WTC11 (cell line): Measurements from ENCODE around the gene PLA2G12B. TPM values are rescaled to one million over a fixed set of nuclear protein-coding genes. Genes with fewer than 3 reads are reported as not detected.

Source experiments
- ATAC-seq: fragments of 200-7000 bp; cut with Tn5 transposase; 2 replicates; pipeline ENCODE4 v1.10.0; 2021; ENCODE audit warnings: mild to moderate bottlenecking, moderate library complexity
- CTCF ChIA-PET: fragments of 300-600 bp; sonication (Branson Sonifier 250); formaldehyde crosslinking; loops from one replicate; lab custom pipeline; 2021; ENCODE audit warnings: antibody characterized with exemption; lab: Charles Lee
- POLR2A ChIA-PET: fragments of 350-600 bp; sonication (Branson Sonifier 250); formaldehyde crosslinking; loops from one replicate; lab custom pipeline; 2021; ENCODE audit warnings: antibody characterized with exemption; lab: Charles Lee
- DNase-seq: peaks from one replicate; pipeline ENCODE4 v3.0.0; 2021; ENCODE audit warnings: low spot score
- H3K27ac Mint-ChIP-seq: 2 replicates; pipeline ENCODE4 v1.8.0; 2021; ENCODE audit warnings: mixed read lengths
- H3K27me3 Mint-ChIP-seq: 2 replicates; pipeline ENCODE4 v1.8.0; 2021; ENCODE audit warnings: low read depth, mild to moderate bottlenecking, moderate library complexity, mixed read lengths
- H3K36me3 Mint-ChIP-seq: 2 replicates; pipeline ENCODE4 v1.8.0; 2021; ENCODE audit warnings: mixed read lengths
- H3K4me1 Mint-ChIP-seq: 2 replicates; pipeline ENCODE4 v1.8.0; 2022; ENCODE audit warnings: mixed read lengths
- H3K4me3 Mint-ChIP-seq: 2 replicates; pipeline ENCODE4 v1.8.0; 2021; ENCODE audit warnings: mild to moderate bottlenecking, moderate library complexity, mixed read lengths
- H3K9me3 Mint-ChIP-seq: 2 replicates; pipeline ENCODE4 v1.8.0; 2021; ENCODE audit warnings: mixed read lengths
- ATF1 ChIP-seq: sonication (generic); formaldehyde crosslinking; IDR thresholded peaks from 2 replicates; pipeline ENCODE4 v1.8.1; 2023; ENCODE audit warnings: mild to moderate bottlenecking, moderate library complexity, missing genetic modification reagents
- CREB1 ChIP-seq: sonication (generic); formaldehyde crosslinking; IDR thresholded peaks from 2 replicates; pipeline ENCODE4 v1.8.0; 2023; ENCODE audit warnings: mild to moderate bottlenecking, missing genetic modification reagents
- ELF4 ChIP-seq: sonication (generic); formaldehyde crosslinking; IDR thresholded peaks from 2 replicates; pipeline ENCODE4 v1.8.1; 2022; ENCODE audit warnings: low read depth, mild to moderate bottlenecking, moderate library complexity, missing genetic modification reagents
- EMX1 ChIP-seq: fragments of 250-450 bp; sonication (Bioruptor Pico); IDR thresholded peaks from 2 replicates; pipeline ENCODE4 v1.8.0; 2021; ENCODE audit warnings: mild to moderate bottlenecking
- FOXJ3 ChIP-seq: sonication (generic); formaldehyde crosslinking; IDR thresholded peaks from 2 replicates; pipeline ENCODE4 v1.9.0; 2021; ENCODE audit warnings: missing genetic modification reagents, mild to moderate bottlenecking, borderline replicate concordance
- GRHL2 ChIP-seq: fragments of 250-450 bp; sonication (Bioruptor Pico); IDR thresholded peaks from 2 replicates; pipeline ENCODE4 v1.8.0; 2022; ENCODE audit warnings: mild to moderate bottlenecking, moderate library complexity; ENCODE audit not compliant: insufficient replicate concordance, severe bottlenecking
- JUN ChIP-seq: sonication (generic); formaldehyde crosslinking; IDR thresholded peaks from 2 replicates; pipeline ENCODE4 v1.8.0; 2023; ENCODE audit warnings: mild to moderate bottlenecking, missing genetic modification reagents
- MAX ChIP-seq: sonication (generic); formaldehyde crosslinking; IDR thresholded peaks from 2 replicates; pipeline ENCODE4 v1.8.0; 2022; ENCODE audit warnings: mild to moderate bottlenecking, missing genetic modification reagents
- MYBL2 ChIP-seq: sonication (generic); formaldehyde crosslinking; IDR thresholded peaks from 2 replicates; pipeline ENCODE4 v1.8.1; 2023; ENCODE audit warnings: mild to moderate bottlenecking, moderate library complexity, missing genetic modification reagents
- NFYB ChIP-seq: sonication (generic); formaldehyde crosslinking; conservative IDR thresholded peaks from 2 replicates; pipeline ENCODE4 v1.8.0; 2022; ENCODE audit warnings: low read depth, missing genetic modification reagents
- SP1 ChIP-seq: sonication (generic); formaldehyde crosslinking; conservative IDR thresholded peaks from 2 replicates; pipeline ENCODE4 v1.8.1; 2022; ENCODE audit warnings: missing genetic modification reagents
- TCF7 ChIP-seq: sonication (generic); formaldehyde crosslinking; IDR thresholded peaks from 2 replicates; pipeline ENCODE4 v1.8.0; 2022; ENCODE audit warnings: mild to moderate bottlenecking, low read depth, missing genetic modification reagents, moderate library complexity
- TEAD1 ChIP-seq: sonication (generic); formaldehyde crosslinking; IDR thresholded peaks from 2 replicates; pipeline ENCODE4 v1.8.0; 2022; ENCODE audit warnings: mild to moderate bottlenecking, missing genetic modification reagents
- ZNF138 ChIP-seq: sonication (generic); formaldehyde crosslinking; conservative IDR thresholded peaks from 2 replicates; pipeline ENCODE4 v1.8.1; 2022; ENCODE audit warnings: mild to moderate bottlenecking, moderate library complexity, missing genetic modification reagents
- ZNF219 ChIP-seq: sonication (generic); formaldehyde crosslinking; IDR thresholded peaks from 2 replicates; pipeline ENCODE4 v1.8.0; 2023; ENCODE audit warnings: missing genetic modification reagents, mild to moderate bottlenecking, borderline replicate concordance
- ZNF232 ChIP-seq: sonication (generic); formaldehyde crosslinking; IDR thresholded peaks from 2 replicates; pipeline ENCODE4 v1.8.0; 2022; ENCODE audit warnings: mild to moderate bottlenecking, missing genetic modification reagents
- ZNF263 ChIP-seq: sonication (generic); formaldehyde crosslinking; IDR thresholded peaks from 2 replicates; pipeline ENCODE4 v1.8.1; 2022; ENCODE audit warnings: low read depth, mild to moderate bottlenecking, moderate library complexity, missing genetic modification reagents
- total RNA-seq: library from RNA; stranded (reverse); gene quantifications from 3 replicates; pipeline ENCODE4 v1.2.3, GENCODE V29; 2021
- TF ChIP-seq, protein P1 (sequence below): sonication (generic); formaldehyde crosslinking; IDR thresholded peaks from 2 replicates; pipeline ENCODE4 v1.8.0; 2022; ENCODE audit warnings: mild to moderate bottlenecking, missing genetic modification reagents
- TF ChIP-seq, protein P2 (sequence below): sonication (generic); formaldehyde crosslinking; IDR thresholded peaks from 2 replicates; pipeline ENCODE4 v1.8.0; 2022; ENCODE audit warnings: missing genetic modification reagents
- TF ChIP-seq, protein P3 (sequence below): sonication (generic); formaldehyde crosslinking; IDR thresholded peaks from 2 replicates; pipeline ENCODE4 v1.8.1; 2022; ENCODE audit warnings: low read depth, mild to moderate bottlenecking, moderate library complexity, missing genetic modification reagents, borderline replicate concordance
- TF ChIP-seq, protein P4 (sequence below): sonication (generic); formaldehyde crosslinking; IDR thresholded peaks from 2 replicates; pipeline ENCODE4 v1.8.1; 2023; ENCODE audit warnings: mild to moderate bottlenecking, missing genetic modification reagents

The PLA2G12B gene
- total RNA-seq, 1 experiment from 2014 or later: not detected

DNA sequence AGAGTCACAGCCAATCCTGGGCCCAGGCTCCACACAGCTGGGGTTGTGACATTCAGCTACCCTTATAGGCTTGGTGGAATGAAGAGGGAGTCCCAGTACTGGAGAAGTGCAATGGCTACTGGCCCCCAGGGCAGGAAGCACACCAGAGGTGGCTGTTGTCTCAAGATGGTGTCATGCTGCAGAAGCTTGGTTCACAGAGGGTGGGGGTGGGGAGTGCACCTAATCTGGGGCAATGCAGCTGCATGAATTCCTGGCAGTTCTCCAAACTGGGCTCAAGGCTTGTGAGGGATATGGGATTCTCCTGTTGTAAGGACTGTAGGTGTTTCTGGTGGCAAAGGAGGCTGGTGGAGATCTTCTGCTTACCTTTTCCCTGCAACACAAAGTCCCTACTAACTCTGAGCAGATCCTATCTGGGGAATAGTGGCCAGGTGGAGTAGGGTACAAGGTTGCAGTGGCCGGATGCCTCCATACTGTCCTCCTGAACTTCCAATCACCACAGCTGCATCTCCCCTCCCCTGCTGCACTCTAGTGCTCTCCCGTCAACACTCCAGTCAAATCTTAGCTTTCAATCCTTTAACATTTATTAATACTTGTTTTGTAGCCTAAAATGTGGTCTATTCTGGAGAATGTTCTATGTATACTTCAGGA is 27.4 kb upstream of the PLA2G12B start (continued):
- TF ChIP-seq, protein P1, sequence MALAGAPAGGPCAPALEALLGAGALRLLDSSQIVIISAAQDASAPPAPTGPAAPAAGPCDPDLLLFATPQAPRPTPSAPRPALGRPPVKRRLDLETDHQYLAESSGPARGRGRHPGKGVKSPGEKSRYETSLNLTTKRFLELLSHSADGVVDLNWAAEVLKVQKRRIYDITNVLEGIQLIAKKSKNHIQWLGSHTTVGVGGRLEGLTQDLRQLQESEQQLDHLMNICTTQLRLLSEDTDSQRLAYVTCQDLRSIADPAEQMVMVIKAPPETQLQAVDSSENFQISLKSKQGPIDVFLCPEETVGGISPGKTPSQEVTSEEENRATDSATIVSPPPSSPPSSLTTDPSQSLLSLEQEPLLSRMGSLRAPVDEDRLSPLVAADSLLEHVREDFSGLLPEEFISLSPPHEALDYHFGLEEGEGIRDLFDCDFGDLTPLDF: no peak
- TF ChIP-seq ZNF138 (CRISPR knock-in tag): no peak
- TF ChIP-seq, protein P2, sequence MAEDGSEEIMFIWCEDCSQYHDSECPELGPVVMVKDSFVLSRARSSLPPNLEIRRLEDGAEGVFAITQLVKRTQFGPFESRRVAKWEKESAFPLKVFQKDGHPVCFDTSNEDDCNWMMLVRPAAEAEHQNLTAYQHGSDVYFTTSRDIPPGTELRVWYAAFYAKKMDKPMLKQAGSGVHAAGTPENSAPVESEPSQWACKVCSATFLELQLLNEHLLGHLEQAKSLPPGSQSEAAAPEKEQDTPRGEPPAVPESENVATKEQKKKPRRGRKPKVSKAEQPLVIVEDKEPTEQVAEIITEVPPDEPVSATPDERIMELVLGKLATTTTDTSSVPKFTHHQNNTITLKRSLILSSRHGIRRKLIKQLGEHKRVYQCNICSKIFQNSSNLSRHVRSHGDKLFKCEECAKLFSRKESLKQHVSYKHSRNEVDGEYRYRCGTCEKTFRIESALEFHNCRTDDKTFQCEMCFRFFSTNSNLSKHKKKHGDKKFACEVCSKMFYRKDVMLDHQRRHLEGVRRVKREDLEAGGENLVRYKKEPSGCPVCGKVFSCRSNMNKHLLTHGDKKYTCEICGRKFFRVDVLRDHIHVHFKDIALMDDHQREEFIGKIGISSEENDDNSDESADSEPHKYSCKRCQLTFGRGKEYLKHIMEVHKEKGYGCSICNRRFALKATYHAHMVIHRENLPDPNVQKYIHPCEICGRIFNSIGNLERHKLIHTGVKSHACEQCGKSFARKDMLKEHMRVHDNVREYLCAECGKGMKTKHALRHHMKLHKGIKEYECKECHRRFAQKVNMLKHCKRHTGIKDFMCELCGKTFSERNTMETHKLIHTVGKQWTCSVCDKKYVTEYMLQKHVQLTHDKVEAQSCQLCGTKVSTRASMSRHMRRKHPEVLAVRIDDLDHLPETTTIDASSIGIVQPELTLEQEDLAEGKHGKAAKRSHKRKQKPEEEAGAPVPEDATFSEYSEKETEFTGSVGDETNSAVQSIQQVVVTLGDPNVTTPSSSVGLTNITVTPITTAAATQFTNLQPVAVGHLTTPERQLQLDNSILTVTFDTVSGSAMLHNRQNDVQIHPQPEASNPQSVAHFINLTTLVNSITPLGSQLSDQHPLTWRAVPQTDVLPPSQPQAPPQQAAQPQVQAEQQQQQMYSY (CRISPR knock-in tag): no peak
- TF ChIP-seq SP1 (CRISPR knock-in tag): no peak
- no peak for TF ChIP-seq ELF4
- no peak for TF ChIP-seq TCF7 (CRISPR knock-in tag)
- no peak for TF ChIP-seq FOXJ3
- TF ChIP-seq, protein P3, sequence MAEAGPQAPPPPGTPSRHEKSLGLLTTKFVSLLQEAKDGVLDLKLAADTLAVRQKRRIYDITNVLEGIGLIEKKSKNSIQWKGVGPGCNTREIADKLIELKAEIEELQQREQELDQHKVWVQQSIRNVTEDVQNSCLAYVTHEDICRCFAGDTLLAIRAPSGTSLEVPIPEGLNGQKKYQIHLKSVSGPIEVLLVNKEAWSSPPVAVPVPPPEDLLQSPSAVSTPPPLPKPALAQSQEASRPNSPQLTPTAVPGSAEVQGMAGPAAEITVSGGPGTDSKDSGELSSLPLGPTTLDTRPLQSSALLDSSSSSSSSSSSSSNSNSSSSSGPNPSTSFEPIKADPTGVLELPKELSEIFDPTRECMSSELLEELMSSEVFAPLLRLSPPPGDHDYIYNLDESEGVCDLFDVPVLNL (CRISPR knock-in tag): no peak
- no peak for TF ChIP-seq EMX1 (CRISPR knock-in tag)
- TF ChIP-seq TEAD1 (CRISPR knock-in tag): no peak
- no peak for TF ChIP-seq MAX

GRCh38 chr10:72981028-72981881 is 26.6 kb upstream of the PLA2G12B start:
- H3K4me1 Mint-ChIP-seq: no peaks in the 10 kb centered on the region
- H3K36me3 Mint-ChIP-seq: peaks cover 32% of the 10 kb centered on the region
- ATAC-seq (peak; percentile 60), DNase-seq (no peak)
- TF ChIP-seq ZNF219 (CRISPR knock-in tag) (no peak), CREB1 (no peak), JUN (CRISPR knock-in tag) (no peak)
- ChIA-PET CTCF (no interaction called here), POLR2A (interaction anchor here (0.7 kb wide), 1 partner anchor 20 kb away, joined by 6 read pairs; no protein-coding TSS in a partner anchor)
- peaks cover 6% of the 10 kb centered on the region; the same call in 1 of the 2 replicates for H3K27me3 Mint-ChIP-seq
- no peak overlapping the region for H3K4me3 Mint-ChIP-seq
- peaks cover 45% of the 10 kb centered on the region for H3K9me3 Mint-ChIP-seq
- H3K27ac Mint-ChIP-seq: no peak overlapping the region

GRCh38 chr10:72980348-72980747 is 25.7 kb upstream of the PLA2G12B start:
- Mint-ChIP-seq H3K36me3 (peaks cover 32% of the 10 kb centered on the region), H3K27ac (no peak overlapping the region), H3K27me3 (peaks cover 8% of the 10 kb centered on the region), H3K4me1 (no peaks in the 10 kb centered on the region), H3K9me3 (peaks cover 53% of the 10 kb centered on the region), H3K4me3 (no peak overlapping the region)
- POLR2A ChIA-PET: no interaction called here
- ATAC-seq: no peak
- TF ChIP-seq TCF7 (CRISPR knock-in tag) (no peak), ZNF219 (CRISPR knock-in tag) (no peak), GRHL2 (CRISPR knock-in tag) (no peak), ATF1 (CRISPR knock-in tag) (no peak), ZNF263 (CRISPR knock-in tag) (no peak), MYBL2 (CRISPR knock-in tag) (no peak), ZNF232 (CRISPR knock-in tag) (no peak), EMX1 (CRISPR knock-in tag) (no peak), NFYB (CRISPR knock-in tag) (no peak)
- TF ChIP-seq, protein P4, sequence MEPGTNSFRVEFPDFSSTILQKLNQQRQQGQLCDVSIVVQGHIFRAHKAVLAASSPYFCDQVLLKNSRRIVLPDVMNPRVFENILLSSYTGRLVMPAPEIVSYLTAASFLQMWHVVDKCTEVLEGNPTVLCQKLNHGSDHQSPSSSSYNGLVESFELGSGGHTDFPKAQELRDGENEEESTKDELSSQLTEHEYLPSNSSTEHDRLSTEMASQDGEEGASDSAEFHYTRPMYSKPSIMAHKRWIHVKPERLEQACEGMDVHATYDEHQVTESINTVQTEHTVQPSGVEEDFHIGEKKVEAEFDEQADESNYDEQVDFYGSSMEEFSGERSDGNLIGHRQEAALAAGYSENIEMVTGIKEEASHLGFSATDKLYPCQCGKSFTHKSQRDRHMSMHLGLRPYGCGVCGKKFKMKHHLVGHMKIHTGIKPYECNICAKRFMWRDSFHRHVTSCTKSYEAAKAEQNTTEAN (CRISPR knock-in tag): no peak
- CTCF ChIA-PET: no interaction called here
- no peak for DNase-seq
